GM23338 (cell line): ENCODE measurements around the gene PPP4R1.

Source experiments
- CREB1 ChIP-seq: fragments of 250-450 bp; sonication (Bioruptor Pico); IDR thresholded peaks from 2 replicates; pipeline ENCODE4 v1.5.0; 2020; ENCODE audit warnings: low read depth, mild to moderate bottlenecking, moderate library complexity
- CTCF ChIP-seq, 2 experiments: fragments of 200-600 bp in 1 of 2; sonication (generic) in 1 of 2; conservative IDR thresholded peaks; 2 replicates each; pipeline versions ENCODE4 v1.5.1 to v1.6.1; 2016 to 2017; ENCODE audit warnings: antibody characterized with exemption in 2 of 2, low read depth in 2 of 2, mild to moderate bottlenecking in 2 of 2, moderate library complexity in 1 of 2
- EZH2 ChIP-seq: fragments of 200-600 bp; sonication (generic); IDR thresholded peaks from one replicate; pipeline ENCODE4 v1.8.0; 2017; ENCODE audit warnings: antibody characterized with exemption, mild to moderate bottlenecking, low read depth; ENCODE audit not compliant: unreplicated experiment
- EZH2phosphoT487 ChIP-seq: fragments of 200-600 bp; sonication (generic); IDR thresholded peaks from one replicate; pipeline ENCODE4 v1.8.1; 2018; ENCODE audit warnings: antibody characterized with exemption; ENCODE audit not compliant: unreplicated experiment
- JUNB ChIP-seq: IDR thresholded peaks from one replicate; pipeline ENCODE4 v1.6.1; 2016; ENCODE audit warnings: antibody characterized with exemption; ENCODE audit not compliant: unreplicated experiment
- NANOG ChIP-seq: IDR thresholded peaks from 2 replicates; pipeline ENCODE4 v1.6.1; 2016; ENCODE audit warnings: antibody characterized with exemption, borderline replicate concordance
- POLR2AphosphoS5 ChIP-seq: IDR thresholded peaks from 2 replicates; pipeline ENCODE4 v1.6.1; 2016; ENCODE audit warnings: antibody characterized with exemption, low read depth
- STAT1 ChIP-seq: IDR thresholded peaks from one replicate; pipeline ENCODE4 v1.6.1; 2016; ENCODE audit warnings: antibody characterized with exemption; ENCODE audit not compliant: unreplicated experiment
- ZNF331 ChIP-seq: fragments of 250-450 bp; sonication (Bioruptor Pico); IDR thresholded peaks from 2 replicates; pipeline ENCODE4 v1.5.0; 2020; ENCODE audit warnings: low read depth, mild to moderate bottlenecking, moderate library complexity
- TF ChIP-seq, protein P1 (sequence below): IDR thresholded peaks from one replicate; pipeline ENCODE4 v1.6.1; 2018; ENCODE audit warnings: antibody characterized with exemption; ENCODE audit not compliant: unreplicated experiment
- TF ChIP-seq, protein P2 (sequence below): IDR thresholded peaks from 2 replicates; pipeline ENCODE4 v1.6.1; 2016; ENCODE audit warnings: antibody characterized with exemption

DNA sequence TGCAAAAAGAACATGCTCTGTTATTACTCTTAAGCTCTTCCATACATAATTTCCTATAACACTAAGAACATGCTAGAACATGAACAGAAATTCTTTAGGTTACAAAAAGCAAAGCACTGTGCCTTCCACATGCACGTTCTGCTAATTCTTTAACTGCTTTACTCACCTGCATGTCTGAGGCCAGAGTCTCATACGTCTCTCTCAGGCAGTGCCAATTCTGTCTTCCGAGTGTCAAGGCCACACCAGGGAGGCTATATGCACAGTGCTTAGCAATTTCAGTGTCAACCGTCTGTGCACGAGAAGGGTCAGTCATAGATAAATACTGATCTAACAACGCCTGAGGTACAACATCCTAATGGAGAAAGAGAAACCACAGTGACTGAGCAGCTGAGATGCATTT is 55.1 kb downstream of the PPP4R1 start:
- TF ChIP-seq POLR2AphosphoS5 (no peak), CTCF (conservative IDR thresholded peaks at IDR 0.05; ENCODE audit: low read depth in 2 of 2) (no peak), JUNB (no peak), NANOG (no peak), EZH2phosphoT487 (no peak), EZH2 (no peak), CREB1 (no peak), ZNF331 (CRISPR knock-in tag) (no peak), STAT1 (no peak)
- TF ChIP-seq, protein P1, sequence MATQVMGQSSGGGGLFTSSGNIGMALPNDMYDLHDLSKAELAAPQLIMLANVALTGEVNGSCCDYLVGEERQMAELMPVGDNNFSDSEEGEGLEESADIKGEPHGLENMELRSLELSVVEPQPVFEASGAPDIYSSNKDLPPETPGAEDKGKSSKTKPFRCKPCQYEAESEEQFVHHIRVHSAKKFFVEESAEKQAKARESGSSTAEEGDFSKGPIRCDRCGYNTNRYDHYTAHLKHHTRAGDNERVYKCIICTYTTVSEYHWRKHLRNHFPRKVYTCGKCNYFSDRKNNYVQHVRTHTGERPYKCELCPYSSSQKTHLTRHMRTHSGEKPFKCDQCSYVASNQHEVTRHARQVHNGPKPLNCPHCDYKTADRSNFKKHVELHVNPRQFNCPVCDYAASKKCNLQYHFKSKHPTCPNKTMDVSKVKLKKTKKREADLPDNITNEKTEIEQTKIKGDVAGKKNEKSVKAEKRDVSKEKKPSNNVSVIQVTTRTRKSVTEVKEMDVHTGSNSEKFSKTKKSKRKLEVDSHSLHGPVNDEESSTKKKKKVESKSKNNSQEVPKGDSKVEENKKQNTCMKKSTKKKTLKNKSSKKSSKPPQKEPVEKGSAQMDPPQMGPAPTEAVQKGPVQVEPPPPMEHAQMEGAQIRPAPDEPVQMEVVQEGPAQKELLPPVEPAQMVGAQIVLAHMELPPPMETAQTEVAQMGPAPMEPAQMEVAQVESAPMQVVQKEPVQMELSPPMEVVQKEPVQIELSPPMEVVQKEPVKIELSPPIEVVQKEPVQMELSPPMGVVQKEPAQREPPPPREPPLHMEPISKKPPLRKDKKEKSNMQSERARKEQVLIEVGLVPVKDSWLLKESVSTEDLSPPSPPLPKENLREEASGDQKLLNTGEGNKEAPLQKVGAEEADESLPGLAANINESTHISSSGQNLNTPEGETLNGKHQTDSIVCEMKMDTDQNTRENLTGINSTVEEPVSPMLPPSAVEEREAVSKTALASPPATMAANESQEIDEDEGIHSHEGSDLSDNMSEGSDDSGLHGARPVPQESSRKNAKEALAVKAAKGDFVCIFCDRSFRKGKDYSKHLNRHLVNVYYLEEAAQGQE, result no peak
- TF ChIP-seq, protein P2, sequence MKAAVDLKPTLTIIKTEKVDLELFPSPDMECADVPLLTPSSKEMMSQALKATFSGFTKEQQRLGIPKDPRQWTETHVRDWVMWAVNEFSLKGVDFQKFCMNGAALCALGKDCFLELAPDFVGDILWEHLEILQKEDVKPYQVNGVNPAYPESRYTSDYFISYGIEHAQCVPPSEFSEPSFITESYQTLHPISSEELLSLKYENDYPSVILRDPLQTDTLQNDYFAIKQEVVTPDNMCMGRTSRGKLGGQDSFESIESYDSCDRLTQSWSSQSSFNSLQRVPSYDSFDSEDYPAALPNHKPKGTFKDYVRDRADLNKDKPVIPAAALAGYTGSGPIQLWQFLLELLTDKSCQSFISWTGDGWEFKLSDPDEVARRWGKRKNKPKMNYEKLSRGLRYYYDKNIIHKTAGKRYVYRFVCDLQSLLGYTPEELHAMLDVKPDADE, result no peak
